ENCODE results near the gene MRPS16.
"Not testable (repeated sequence)": the region's sequence is repeated elsewhere in the genome, so short reads cannot be mapped to it uniquely, and the experiment has no call there.

The MRPS16 gene

GRCh38 chr10:73252445-73253224 is at the start of gene MRPS16:
MRPS16 (minus strand) TSS chr10:73252644; CDS start chr10:73252482, 162 bp downstream.
- peak; percentile 82 to 95 for DNase-seq (ENCODE audit: low spot score in 2 of 2)
- Mint-ChIP-seq H3K9me3 (no peaks in the 10 kb centered on the region), H3K4me1 (peaks cover 19% of the 10 kb centered on the region), H3K4me3 (peak within 1 kb of the TSS; percentile 92), H3K36me3 (peaks cover 53% of the 10 kb centered on the region), H3K27ac (peak within 1 kb of the TSS; percentile 97)
- ATAC-seq: peak; percentile 93

GRCh38 chr10:73296946-73297345 is 44.5 kb upstream of the MRPS16 start:
- no peak overlapping the region for H3K4me3 Mint-ChIP-seq
- no peaks in the 10 kb centered on the region for H3K9me3 Mint-ChIP-seq
- no peaks in the 10 kb centered on the region for H3K36me3 Mint-ChIP-seq
- ATAC-seq (peak; percentile 54), DNase-seq (ENCODE audit: low spot score in 2 of 2) (no peak)
- no peak overlapping the region for H3K27ac Mint-ChIP-seq
- H3K4me1 Mint-ChIP-seq: peaks cover 10% of the 10 kb centered on the region

GRCh38 chr10:73293461-73293860 is 41.0 kb upstream of the MRPS16 start:
- ATAC-seq (no peak), DNase-seq (ENCODE audit: low spot score in 2 of 2) (no peak)
- H3K4me1 Mint-ChIP-seq: peaks cover 10% of the 10 kb centered on the region
- H3K9me3 Mint-ChIP-seq: no peaks in the 10 kb centered on the region
- no peak overlapping the region for H3K27ac Mint-ChIP-seq
- no peak overlapping the region for H3K4me3 Mint-ChIP-seq
- no peaks in the 10 kb centered on the region for H3K36me3 Mint-ChIP-seq

GRCh38 chr10:73289958-73290357 is 37.5 kb upstream of the MRPS16 start:
- DNase-seq (ENCODE audit: low spot score in 2 of 2) (no peak), ATAC-seq (no peak)
- Mint-ChIP-seq H3K9me3 (no peaks in the 10 kb centered on the region), H3K27ac (no peak overlapping the region), H3K36me3 (no peaks in the 10 kb centered on the region), H3K4me1 (no peaks in the 10 kb centered on the region), H3K4me3 (no peak overlapping the region)

GRCh38 chr10:73287441-73287840 is 35.0 kb upstream of the MRPS16 start:
- H3K9me3 Mint-ChIP-seq: no peaks in the 10 kb centered on the region
- no peak for DNase-seq (ENCODE audit: low spot score in 2 of 2)
- no peak for ATAC-seq
- no peaks in the 10 kb centered on the region for H3K4me1 Mint-ChIP-seq
- no peak overlapping the region for H3K4me3 Mint-ChIP-seq
- no peaks in the 10 kb centered on the region for H3K36me3 Mint-ChIP-seq
- no peak overlapping the region for H3K27ac Mint-ChIP-seq

GRCh38 chr10:73281097-73281496 is 28.7 kb upstream of the MRPS16 start:
- no peak overlapping the region for H3K27ac Mint-ChIP-seq
- H3K4me1 Mint-ChIP-seq: no peaks in the 10 kb centered on the region
- H3K4me3 Mint-ChIP-seq: no peak overlapping the region
- no peak for DNase-seq (ENCODE audit: low spot score in 2 of 2)
- ATAC-seq: no peak
- no peaks in the 10 kb centered on the region for H3K36me3 Mint-ChIP-seq
- H3K9me3 Mint-ChIP-seq: no peaks in the 10 kb centered on the region

- H3K4me3 Mint-ChIP-seq: no peak overlapping the region
- DNase-seq (ENCODE audit: low spot score in 2 of 2): no peak
- ATAC-seq: no peak
- H3K36me3 Mint-ChIP-seq: no peaks in the 10 kb centered on the region
- H3K27ac Mint-ChIP-seq: no peak overlapping the region
- no peaks in the 10 kb centered on the region for H3K9me3 Mint-ChIP-seq
- H3K4me1 Mint-ChIP-seq: no peaks in the 10 kb centered on the region
Observed at GRCh38 chr10:73264423-73264822, 12.0 kb upstream of the MRPS16 start.

- Mint-ChIP-seq H3K9me3 (peaks cover 5% of the 10 kb centered on the region), H3K4me1 (no peaks in the 10 kb centered on the region), H3K27ac (no peak overlapping the region), H3K36me3 (no peaks in the 10 kb centered on the region), H3K4me3 (no peak overlapping the region)
- DNase-seq (ENCODE audit: low spot score in 2 of 2) (peak in 1 of 2 donors; percentile 20), ATAC-seq (no peak)
Observed at GRCh38 chr10:73263693-73264347, 11.4 kb upstream of the MRPS16 start.

- no peak overlapping the region for H3K27ac Mint-ChIP-seq
- no peaks in the 10 kb centered on the region for H3K4me1 Mint-ChIP-seq
- ATAC-seq: no peak
- no peaks in the 10 kb centered on the region for H3K36me3 Mint-ChIP-seq
- peaks cover 5% of the 10 kb centered on the region for H3K9me3 Mint-ChIP-seq
- no peak overlapping the region for H3K4me3 Mint-ChIP-seq
- peak in 1 of 2 donors; percentile 26 for DNase-seq (ENCODE audit: low spot score in 2 of 2)
Observed at GRCh38 chr10:73262880-73263555, 10.6 kb upstream of the MRPS16 start.

DNA sequence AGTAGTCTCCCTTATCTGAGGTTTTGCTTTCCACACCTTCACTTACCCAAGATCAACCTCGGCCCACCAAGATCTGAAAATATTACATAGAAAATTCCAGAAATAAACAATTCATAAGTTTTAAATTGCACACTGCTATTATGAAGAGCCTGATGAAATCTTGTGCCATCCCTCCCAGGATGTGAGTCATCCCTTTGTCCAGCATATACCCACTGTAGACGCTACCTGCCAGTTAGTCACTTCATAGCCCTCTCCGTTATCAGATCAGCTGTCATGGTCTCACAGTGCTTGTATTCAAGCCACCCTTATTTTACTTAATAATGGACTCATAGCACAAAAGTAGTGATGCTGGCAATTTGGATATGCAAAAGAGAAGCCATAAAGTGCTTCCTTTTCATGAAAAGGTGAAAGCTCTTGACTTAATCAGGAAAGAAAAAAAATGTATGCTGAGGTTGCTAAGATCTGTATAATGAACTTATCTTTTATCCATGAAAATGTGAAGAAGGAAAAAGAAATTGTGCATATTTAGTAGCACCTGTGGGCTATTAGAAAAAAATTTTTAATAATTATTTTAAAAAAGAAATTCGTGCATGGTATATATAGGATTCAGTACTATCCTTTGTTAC is 9.8 kb upstream of the MRPS16 start:
- H3K4me1 Mint-ChIP-seq: no peaks in the 10 kb centered on the region
- ATAC-seq (peak; percentile 64), DNase-seq (ENCODE audit: low spot score in 2 of 2) (peak in 1 of 2 donors; percentile 38)
- no peak overlapping the region for H3K27ac Mint-ChIP-seq
- no peaks in the 10 kb centered on the region for H3K36me3 Mint-ChIP-seq
- no peak overlapping the region for H3K4me3 Mint-ChIP-seq
- peaks cover 5% of the 10 kb centered on the region for H3K9me3 Mint-ChIP-seq

- Mint-ChIP-seq H3K27ac (no peak overlapping the region), H3K9me3 (peaks cover 5% of the 10 kb centered on the region), H3K4me3 (no peak overlapping the region), H3K4me1 (no peaks in the 10 kb centered on the region), H3K36me3 (no peaks in the 10 kb centered on the region)
- DNase-seq (ENCODE audit: low spot score in 2 of 2) (no peak), ATAC-seq (no peak)
Observed at GRCh38 chr10:73261362-73261995, 9.0 kb upstream of the MRPS16 start.

- DNase-seq (ENCODE audit: low spot score in 2 of 2); ATAC-seq; H3K4me1 Mint-ChIP-seq; H3K27ac Mint-ChIP-seq; H3K4me3 Mint-ChIP-seq; H3K9me3 Mint-ChIP-seq; H3K36me3 Mint-ChIP-seq: not testable (repeated sequence)
Observed at GRCh38 chr10:73258612-73259011, 6.2 kb upstream of the MRPS16 start.

DNA sequence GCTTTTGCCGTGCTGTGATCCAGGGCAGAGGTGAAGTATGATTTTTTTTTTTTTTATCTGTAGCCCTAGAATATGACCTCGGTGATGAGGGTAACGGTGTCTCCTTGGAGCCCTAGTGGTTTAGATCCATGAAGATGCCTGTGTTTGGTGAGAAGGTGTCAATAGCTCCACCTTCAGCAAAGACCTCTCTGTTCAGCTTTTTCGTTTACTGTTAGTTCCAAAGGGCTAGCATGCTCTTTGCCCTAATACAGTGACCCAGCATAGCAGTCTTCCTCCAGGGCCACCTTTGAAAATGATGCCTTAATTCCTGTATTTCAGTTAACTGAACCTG is 746 bp upstream of the MRPS16 start:
- DNase-seq (ENCODE audit: low spot score in 2 of 2): no peak
- Mint-ChIP-seq H3K9me3 (no peaks in the 10 kb centered on the region), H3K4me1 (peaks cover 14% of the 10 kb centered on the region), H3K36me3 (peaks cover 47% of the 10 kb centered on the region), H3K4me3 (peak overlapping the region; percentile 92), H3K27ac (peak overlapping the region; percentile 97)
- ATAC-seq: no peak

DNA sequence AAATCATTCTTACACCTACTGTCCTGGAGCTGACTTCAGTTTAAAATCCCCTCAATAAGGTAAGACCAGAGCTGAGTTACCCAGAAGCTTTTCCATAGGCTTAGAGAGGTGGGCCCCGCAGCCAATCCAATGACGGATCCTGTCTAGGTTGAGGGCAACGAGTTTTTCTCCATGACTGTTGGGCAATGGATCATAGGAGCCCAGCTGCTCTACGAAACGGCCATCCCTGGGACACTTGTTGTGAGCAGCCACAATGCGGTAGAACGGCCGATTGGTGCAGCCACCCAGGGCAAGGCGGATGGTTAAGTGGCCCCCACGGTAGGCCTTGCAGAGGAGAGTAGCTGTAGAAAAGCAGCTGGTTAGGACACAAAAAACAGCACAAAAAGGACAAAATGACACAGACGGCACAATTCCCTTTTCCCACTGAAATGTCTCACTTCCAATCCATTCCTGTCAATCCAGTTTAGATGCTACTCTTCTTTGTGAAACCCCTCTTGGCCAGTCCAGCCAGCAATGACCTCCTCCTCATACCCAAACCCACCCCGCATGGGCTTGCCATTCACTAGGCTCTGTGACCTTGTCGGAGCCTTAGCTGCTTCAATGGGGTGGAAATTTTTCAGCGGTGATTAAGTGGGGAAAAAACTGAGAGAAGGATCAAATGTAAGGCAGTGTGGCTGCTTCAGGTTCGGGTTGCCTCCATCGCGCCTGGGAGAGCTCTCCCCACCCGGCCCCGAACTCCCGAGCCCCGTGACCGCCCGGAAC is 580 bp downstream of the MRPS16 start:
- peaks cover 60% of the 10 kb centered on the region for H3K36me3 Mint-ChIP-seq
- peak; percentile 83 for ATAC-seq
- peak in 1 of 2 donors; percentile 53 for DNase-seq (ENCODE audit: low spot score in 2 of 2)
- H3K4me1 Mint-ChIP-seq: peaks cover 27% of the 10 kb centered on the region
- no peaks in the 10 kb centered on the region for H3K9me3 Mint-ChIP-seq
- H3K4me3 Mint-ChIP-seq: peak overlapping the region; percentile 92
- peak overlapping the region; percentile 97 for H3K27ac Mint-ChIP-seq
